MCF 10A (cell line): Measurements from ENCODE around the gene ALKBH3. TPM values are rescaled to one million over a fixed set of nuclear protein-coding genes. Genes with fewer than 3 reads are reported as not detected.

Experiments
- BruUV-seq: library from RNA; stranded (reverse); fragments of 400-500 nt; replicated peaks from 2 replicates; lab custom pipeline; 2021; lab: Mats Ljungman, UMichigan
- CTCF ChIA-PET: fragments of 300-600 bp; sonication (Branson Sonifier 250); formaldehyde crosslinking; extraction: SDS; loops from one replicate; lab custom pipeline; 2021; ENCODE audit warnings: antibody characterized with exemption, inconsistent platforms; lab: Yijun Ruan, JAX
- POLR2A ChIA-PET: fragments of 300-600, 350-650 bp; sonication (Branson Sonifier 250); formaldehyde crosslinking; extraction: SDS; loops from one replicate; lab custom pipeline; 2020; ENCODE audit warnings: antibody characterized with exemption, inconsistent platforms; lab: Yijun Ruan, JAX
- DNase-seq: peaks from one replicate; pipeline ENCODE4 v3.0.0-alpha.2; 2018; ENCODE audit not compliant: unreplicated experiment
- H3K27ac Mint-ChIP-seq: one replicate; pipeline ENCODE4 v1.8.0; 2022; ENCODE audit warnings: mild to moderate bottlenecking, low read depth, mixed read lengths; ENCODE audit not compliant: unreplicated experiment
- H3K27me3 Mint-ChIP-seq: one replicate; pipeline ENCODE4 v1.8.0; 2022; ENCODE audit warnings: mixed read lengths; ENCODE audit not compliant: insufficient read depth, unreplicated experiment
- H3K36me3 Mint-ChIP-seq: one replicate; pipeline ENCODE4 v1.8.0; 2022; ENCODE audit warnings: mild to moderate bottlenecking, moderate library complexity, mixed read lengths; ENCODE audit not compliant: insufficient read depth, unreplicated experiment
- H3K4me1 Mint-ChIP-seq: one replicate; pipeline ENCODE4 v1.8.0; 2022; ENCODE audit warnings: mixed read lengths; ENCODE audit not compliant: insufficient read depth, unreplicated experiment
- H3K4me3 Mint-ChIP-seq: one replicate; pipeline ENCODE4 v1.8.0; 2022; ENCODE audit warnings: mild to moderate bottlenecking, moderate library complexity, mixed read lengths; ENCODE audit not compliant: unreplicated experiment
- H3K9me3 Mint-ChIP-seq: one replicate; pipeline ENCODE4 v1.8.0; 2022; ENCODE audit warnings: mixed read lengths; ENCODE audit not compliant: unreplicated experiment
- intact Hi-C: fragments of 100-400 bp; cut with micrococcal nuclease; formaldehyde crosslinking; loops from 2 replicates; pipeline ENCODE4 v1.14.1; 2022
- total RNA-seq: library from RNA; stranded (reverse); gene quantifications from 2 replicates; pipeline ENCODE4 v1.2.3, GENCODE V29; 2022
- TF ChIP-seq, protein P1 (sequence below): fragments of 200-600 bp; IDR thresholded peaks from one replicate; pipeline ENCODE4 v1.8.0; 2022; ENCODE audit warnings: antibody characterized with exemption, mild to moderate bottlenecking; ENCODE audit not compliant: unreplicated experiment

The ALKBH3 gene
- total RNA-seq, 1 experiment from 2014 or later = 76.2 TPM

DNA sequence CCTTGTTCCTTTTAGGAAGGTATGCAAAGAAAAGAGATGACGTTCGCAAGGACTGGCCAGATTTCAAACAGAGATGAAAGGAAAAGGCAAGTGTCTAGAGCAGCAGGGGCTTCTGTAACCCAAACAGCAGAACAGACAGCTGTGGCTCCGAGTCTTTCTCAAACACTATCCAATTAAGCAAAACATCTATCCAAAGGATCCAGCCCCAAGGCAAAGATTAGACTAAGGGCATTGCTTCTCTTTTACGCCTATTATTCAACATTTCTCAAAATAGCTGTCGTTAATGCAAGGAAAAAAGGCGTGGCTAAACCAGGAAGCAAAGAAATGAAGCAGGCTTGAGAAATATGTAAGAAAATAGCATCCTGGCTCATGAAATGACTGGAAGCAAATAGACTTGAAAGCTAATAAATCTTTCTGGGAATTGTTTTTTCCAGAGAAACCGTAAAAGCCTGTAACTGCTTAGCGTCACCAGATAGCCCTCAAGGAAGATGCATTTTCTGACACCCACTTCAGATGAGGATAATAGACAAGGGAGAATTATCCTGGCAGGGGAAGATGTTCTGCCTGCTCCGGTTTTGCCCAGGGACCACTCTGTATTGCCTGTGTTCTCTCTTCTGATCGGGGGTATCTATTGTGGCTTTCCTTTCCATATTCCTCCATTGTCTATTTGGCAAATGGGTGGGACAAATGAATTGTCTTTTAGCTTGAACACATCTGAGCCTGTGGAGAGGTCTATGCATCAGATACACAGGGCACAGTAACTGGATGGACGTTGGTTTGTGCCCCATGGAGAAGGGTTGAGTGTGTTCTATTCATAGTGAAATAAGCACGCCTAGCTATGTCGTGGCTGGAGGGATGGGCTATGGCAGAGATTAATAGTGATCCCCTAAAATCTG, 82.0 kb downstream of the ALKBH3 start:
- DNase-seq = no peak
- TF ChIP-seq, protein P1, sequence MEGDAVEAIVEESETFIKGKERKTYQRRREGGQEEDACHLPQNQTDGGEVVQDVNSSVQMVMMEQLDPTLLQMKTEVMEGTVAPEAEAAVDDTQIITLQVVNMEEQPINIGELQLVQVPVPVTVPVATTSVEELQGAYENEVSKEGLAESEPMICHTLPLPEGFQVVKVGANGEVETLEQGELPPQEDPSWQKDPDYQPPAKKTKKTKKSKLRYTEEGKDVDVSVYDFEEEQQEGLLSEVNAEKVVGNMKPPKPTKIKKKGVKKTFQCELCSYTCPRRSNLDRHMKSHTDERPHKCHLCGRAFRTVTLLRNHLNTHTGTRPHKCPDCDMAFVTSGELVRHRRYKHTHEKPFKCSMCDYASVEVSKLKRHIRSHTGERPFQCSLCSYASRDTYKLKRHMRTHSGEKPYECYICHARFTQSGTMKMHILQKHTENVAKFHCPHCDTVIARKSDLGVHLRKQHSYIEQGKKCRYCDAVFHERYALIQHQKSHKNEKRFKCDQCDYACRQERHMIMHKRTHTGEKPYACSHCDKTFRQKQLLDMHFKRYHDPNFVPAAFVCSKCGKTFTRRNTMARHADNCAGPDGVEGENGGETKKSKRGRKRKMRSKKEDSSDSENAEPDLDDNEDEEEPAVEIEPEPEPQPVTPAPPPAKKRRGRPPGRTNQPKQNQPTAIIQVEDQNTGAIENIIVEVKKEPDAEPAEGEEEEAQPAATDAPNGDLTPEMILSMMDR = no peak

DNA sequence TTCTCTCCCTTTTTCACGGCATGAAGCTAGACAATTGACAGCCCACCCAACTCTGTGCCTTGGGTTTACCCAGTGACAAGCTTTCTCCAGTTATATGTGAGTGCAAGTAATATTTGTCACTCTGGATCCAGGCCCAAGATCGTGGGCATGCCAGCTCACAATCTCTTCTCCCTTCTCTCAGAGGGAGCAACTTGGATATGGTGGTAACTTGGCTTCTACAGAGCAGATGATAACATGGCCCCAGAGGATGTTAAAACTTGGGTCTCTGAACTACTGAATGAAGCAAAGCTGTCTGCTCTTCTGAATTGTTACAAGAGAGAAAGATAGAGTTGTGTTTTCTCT, 82.6 kb downstream of the ALKBH3 start:
- no peak overlapping the region for H3K4me3 Mint-ChIP-seq
- CTCF ChIA-PET = interaction anchor here (0.6 to 1.7 kb wide), 3 partner anchors 13 to 562 kb away, joined by 3 to 4 read pairs (median 4); no protein-coding TSS in a partner anchor
- TF ChIP-seq, protein P1 = no peak
- POLR2A ChIA-PET = interaction anchor here (0.6 kb wide), 1 partner anchor 103 kb away, joined by 3 read pairs; no protein-coding TSS in a partner anchor
- no peaks in the 10 kb centered on the region for H3K27me3 Mint-ChIP-seq
- no peak for DNase-seq
- H3K9me3 Mint-ChIP-seq = no peaks in the 10 kb centered on the region
- no peak overlapping the region for H3K27ac Mint-ChIP-seq
- no TSS peak for BruUV-seq
- H3K4me1 Mint-ChIP-seq = no peaks in the 10 kb centered on the region
- intact Hi-C loops = no loop called here
- H3K36me3 Mint-ChIP-seq = no peaks in the 10 kb centered on the region

More for the DNA sequence above, 82.0 kb downstream of the ALKBH3 start:
- ChIA-PET CTCF (interaction anchor here (0.6 to 1.7 kb wide), 4 partner anchors 13 to 562 kb away, joined by 3 to 4 read pairs (median 4); no protein-coding TSS in a partner anchor), POLR2A (interaction anchor here (0.6 kb wide), 1 partner anchor 102 kb away, joined by 3 read pairs; no protein-coding TSS in a partner anchor)
- no peak overlapping the region for H3K27ac Mint-ChIP-seq
- H3K9me3 Mint-ChIP-seq = no peaks in the 10 kb centered on the region
- no peaks in the 10 kb centered on the region for H3K27me3 Mint-ChIP-seq
- peak overlapping the region; percentile 20 for H3K4me3 Mint-ChIP-seq
- no TSS peak for BruUV-seq
- H3K4me1 Mint-ChIP-seq = no peaks in the 10 kb centered on the region
- intact Hi-C loops = no loop called here
- H3K36me3 Mint-ChIP-seq = no peaks in the 10 kb centered on the region

DNA sequence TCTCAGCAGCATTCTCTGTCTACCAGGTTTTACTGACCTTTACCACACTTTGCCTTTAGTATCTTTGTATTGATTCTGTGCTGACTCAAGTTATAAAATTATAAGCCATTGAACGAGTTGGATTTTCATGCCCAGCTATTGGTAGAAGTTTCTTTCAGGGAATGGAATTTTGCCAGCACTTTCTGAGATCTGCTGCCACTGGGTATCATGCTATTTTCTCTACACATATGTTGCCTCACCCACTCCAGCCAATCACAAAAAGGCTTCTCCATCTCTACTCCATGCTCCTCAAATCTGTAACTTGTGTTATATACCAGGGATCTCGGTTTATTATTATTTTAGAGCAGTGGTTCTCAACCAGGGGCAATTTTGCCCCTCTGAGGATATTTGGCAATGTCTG, 87.0 kb downstream of the ALKBH3 start:
- no peak for DNase-seq
- ChIA-PET CTCF (no interaction called here), POLR2A (no interaction called here)
- no peaks in the 10 kb centered on the region for H3K27me3 Mint-ChIP-seq
- H3K4me1 Mint-ChIP-seq = no peaks in the 10 kb centered on the region
- intact Hi-C loops = no loop called here
- BruUV-seq = no TSS peak
- H3K27ac Mint-ChIP-seq = no peak overlapping the region
- no peaks in the 10 kb centered on the region for H3K36me3 Mint-ChIP-seq
- TF ChIP-seq, protein P1 = no peak
- no peaks in the 10 kb centered on the region for H3K9me3 Mint-ChIP-seq
- no peak overlapping the region for H3K4me3 Mint-ChIP-seq

DNA sequence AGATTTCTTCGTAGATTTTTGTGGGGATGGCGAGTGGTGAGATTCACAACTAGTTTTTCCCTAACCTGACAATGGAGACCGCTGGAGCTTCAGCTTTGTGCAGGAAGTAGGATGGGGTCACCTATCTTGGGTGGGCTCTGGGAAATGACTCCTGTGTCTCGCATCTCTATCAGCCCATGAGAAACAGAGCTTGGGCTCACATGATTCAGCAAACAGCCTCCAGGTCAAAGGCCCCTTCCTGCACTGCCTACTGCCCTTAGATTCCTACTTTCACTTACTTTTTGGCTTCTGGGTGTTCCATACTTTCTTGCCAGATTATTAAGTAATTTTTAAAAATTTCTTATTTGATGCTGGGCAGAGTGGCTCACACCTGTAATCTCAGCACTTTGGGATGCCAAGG, 88.1 kb downstream of the ALKBH3 start:
- no TSS peak for BruUV-seq
- Mint-ChIP-seq H3K27me3 (no peaks in the 10 kb centered on the region), H3K9me3 (no peaks in the 10 kb centered on the region), H3K27ac (no peak overlapping the region), H3K4me3 (no peak overlapping the region), H3K36me3 (no peaks in the 10 kb centered on the region), H3K4me1 (no peaks in the 10 kb centered on the region)
- CTCF ChIA-PET = interaction anchor here (0.5 kb wide), 1 partner anchor 10 kb away, joined by 3 read pairs; no protein-coding TSS in a partner anchor
- POLR2A ChIA-PET = interaction anchor here (0.7 to 1.5 kb wide), 2 partner anchors 13 to 1761 kb away, joined by 3 read pairs; no protein-coding TSS in a partner anchor
- TF ChIP-seq, protein P1 = no peak
- intact Hi-C loops = no loop called here
- DNase-seq = no peak
